NCI-H146 treated with DMSO at 0.1 percent for 48 hours (cell line): Measurements from ENCODE around the gene DTNB.

ENCODE experiments used
- DNase-seq: peaks from one replicate; lab custom pipeline; 2025; ENCODE audit not compliant: unreplicated experiment; lab: John Stamatoyannopoulos, UW

DTNB gene

DNA sequence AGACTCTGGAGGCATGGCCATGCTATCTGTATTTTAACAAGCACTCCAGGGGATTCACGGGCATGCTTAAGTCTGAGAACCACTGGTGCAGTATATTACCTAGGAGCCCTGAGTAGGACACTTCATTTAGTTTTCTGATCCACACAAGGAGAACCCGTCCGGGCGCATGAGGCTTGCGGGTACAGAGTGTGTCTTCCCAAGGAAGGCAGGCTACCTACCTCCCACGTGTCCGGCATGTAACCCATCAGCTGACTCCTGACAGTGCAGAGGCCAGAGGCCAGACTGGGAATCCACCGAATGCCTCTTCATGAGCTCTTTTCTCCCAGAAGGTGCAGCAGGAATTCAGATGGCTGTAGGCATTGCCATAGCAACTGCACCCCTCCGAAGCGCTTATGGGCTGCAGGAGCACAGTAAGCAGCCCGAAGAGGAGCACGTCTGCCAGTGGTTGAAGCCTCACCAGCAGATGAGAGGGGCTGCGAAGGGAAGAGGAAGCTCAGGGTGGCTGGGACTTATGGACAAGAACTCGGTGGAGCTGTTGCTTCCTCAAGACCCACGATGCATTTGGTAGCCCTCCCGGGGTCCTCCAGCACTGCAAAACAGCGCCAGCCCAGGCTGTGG, 297.9 kb downstream of the DTNB start:
- DNase-seq = no peak

- no peak for DNase-seq
Observed at GRCh38 chr2:25374827-25375226, 298.6 kb downstream of the DTNB start.

- no peak for DNase-seq
Observed at GRCh38 chr2:25374411-25374810, 299.0 kb downstream of the DTNB start.

DNA sequence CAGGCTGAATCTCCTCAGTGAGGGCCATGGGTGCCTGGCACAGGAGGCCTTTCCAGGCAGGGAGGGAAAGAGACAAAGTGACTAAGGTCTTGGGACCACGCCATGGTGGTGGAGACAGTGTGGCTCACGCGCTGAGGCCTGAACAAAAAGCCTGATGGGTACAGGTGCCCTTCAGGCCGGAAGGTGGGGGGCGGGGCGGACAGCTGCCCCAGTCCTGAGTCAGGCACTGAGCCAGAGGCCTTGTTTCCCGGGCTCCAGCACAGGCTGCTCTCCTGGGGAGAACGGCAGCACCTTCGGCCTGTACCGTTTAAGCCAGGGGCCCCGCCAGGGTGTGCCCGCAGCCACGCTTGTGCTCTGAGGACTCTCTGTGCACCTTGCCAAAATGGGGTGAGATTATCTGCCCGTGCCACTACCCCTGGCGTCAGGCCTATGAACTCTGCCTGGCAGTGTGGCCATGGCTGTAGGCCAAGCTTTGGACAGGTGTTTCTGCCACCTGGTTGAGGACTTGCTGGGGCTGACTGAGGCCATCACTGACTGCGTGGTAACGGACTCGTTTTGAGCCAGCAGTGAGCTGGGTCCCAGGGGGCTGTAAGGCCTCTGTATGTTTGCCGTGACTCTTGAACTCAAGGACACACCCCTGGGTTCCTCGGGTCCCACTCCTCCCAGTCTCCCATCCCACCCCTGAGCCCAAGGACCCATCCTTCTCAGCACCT, 300.0 kb downstream of the DTNB start:
- DNase-seq = no peak

DNA sequence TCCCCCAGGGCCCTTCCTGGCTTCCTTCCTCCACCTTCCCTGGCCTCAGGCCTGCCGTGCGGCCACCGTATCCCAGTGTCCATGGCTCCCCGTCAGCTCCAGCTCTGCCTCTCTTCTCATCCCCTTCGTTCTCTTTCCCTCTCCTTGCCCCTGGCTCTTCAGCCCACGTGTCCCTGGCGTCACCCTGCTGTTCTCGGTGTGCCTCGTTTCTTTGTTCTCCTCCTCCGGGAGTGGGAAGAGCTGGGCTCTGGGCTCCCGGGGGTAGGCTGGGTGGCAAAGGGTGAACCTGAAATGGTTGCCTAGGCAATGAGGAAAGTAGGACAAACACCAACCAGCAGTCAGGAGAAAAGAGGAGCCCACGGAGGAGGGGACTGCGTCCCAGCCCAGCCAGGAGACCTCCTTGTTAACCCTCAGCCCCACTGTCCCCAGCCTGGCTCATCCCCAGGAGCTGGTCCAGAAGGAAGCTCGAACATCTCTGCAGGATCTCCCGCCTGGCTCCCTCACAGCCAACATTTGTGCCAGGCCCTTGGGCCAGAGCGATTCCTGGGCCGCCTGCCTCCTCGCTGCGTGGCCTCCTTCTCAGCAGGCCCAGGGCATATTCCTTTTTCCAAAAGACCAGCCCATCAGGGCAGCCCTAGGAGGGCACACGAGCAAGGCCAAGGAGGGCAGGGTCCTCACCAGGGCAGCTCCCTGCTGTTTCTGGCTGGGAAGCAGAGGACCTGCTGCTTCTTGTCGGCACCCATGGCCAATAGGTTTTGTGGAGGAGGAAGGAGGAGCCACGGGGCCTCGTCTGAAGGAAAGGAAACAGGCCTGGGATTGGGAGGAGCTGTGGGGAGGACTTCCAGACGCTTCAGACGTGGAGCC, 300.7 kb downstream of the DTNB start:
- DNase-seq = no peak

DNA sequence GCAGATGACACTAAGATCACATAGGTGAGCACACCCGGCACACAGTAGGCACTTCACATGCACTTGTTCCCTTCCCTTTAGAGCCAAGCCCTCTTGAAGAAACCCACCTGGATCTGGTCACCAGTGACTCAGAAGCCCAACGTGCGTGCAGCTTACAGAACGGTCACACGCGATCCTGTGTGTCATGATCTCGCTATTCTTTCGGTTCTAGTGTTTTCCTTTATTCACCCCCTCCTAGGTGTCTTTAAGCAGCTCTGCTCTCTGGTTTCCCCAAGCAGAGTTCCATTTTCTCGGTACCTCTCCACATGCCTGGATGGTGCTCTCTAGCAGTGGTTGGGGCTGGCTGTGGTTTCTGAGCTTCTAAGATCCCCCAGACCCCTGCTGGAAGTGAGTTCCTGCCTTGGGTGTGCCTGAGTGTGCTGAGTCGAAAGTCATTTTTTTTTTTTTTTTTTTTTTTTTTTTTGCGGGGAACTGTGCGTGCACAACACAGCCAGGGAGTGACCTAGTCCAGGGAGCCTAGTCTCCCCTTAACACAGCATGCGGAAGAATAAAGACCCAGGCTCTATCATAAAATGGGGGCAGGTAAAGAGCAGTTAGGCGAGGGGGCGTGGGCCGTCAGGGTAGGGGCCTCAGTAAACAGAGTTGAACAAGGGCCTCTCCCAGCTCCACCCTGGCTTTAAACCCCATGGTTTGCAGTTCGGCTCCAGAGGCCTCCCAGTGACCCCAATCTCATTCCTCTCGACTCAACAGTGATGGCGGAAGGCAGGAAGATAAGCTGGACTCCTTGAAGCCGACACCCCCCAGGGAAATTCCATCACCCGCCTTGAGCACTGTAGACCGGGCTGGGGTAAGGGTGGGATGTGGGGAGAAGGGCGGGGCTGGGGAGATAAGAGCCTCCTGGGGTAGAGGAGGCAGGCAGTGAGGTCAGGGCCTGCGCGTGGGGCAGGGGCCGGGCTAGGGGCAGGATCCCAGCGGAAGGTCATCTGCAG, 301.8 kb downstream of the DTNB start:
- DNase-seq = no peak

DNA sequence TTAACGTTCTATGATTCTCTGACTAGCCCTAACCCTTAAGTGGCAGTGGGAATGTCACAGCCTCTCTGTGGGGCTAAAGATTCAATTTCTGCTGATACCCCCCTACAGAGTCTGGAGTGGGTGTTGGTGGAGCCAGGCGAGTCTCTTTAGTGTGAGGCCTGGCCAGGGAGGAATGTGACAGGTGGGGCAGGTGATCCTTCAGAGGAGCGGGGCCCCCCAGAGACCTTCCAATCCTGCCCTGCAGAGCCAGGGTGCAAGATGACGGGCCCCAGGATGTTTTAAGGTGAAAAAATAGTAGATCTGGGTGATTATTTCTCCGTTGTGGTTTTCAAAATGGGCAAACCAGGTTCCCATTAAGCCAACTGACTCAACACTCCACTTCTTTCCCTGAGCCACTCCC, 303.5 kb downstream of the DTNB start:
- DNase-seq = no peak

GRCh38 chr2:25369439-25369838, 303.9 kb downstream of the DTNB start:
- DNase-seq = no peak

DNA sequence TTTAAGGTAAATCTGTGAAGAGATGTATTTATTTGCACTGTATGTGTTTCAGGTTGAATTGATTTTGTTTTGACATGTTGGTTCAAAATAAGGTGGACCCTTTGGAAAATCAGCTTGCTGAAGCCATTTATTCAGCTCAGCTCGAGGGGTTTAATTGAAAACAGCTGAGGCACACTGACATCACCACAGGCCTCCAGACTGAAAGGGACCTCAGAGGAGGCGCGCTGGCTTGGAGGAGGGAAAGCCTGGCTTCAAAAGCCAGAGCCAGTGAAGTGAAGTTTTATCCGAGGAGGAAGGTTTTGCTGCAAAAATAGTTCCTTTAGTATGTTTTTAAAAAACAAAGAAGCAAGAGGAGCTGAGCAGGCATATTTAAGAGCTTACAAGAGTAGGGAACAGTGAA, 304.7 kb downstream of the DTNB start:
- DNase-seq = no peak

- no peak for DNase-seq
Observed at GRCh38 chr2:25367296-25367695, 306.1 kb downstream of the DTNB start.

GRCh38 chr2:25366629-25367028, 306.7 kb downstream of the DTNB start:
- DNase-seq = no peak

- no peak for DNase-seq
Observed at GRCh38 chr2:25365241-25365640, 308.1 kb downstream of the DTNB start.

- DNase-seq = no peak
Observed at GRCh38 chr2:25363733-25364132, 309.6 kb downstream of the DTNB start.

GRCh38 chr2:25362434-25363145, 310.8 kb downstream of the DTNB start:
- DNase-seq = peak; percentile 21

DNA sequence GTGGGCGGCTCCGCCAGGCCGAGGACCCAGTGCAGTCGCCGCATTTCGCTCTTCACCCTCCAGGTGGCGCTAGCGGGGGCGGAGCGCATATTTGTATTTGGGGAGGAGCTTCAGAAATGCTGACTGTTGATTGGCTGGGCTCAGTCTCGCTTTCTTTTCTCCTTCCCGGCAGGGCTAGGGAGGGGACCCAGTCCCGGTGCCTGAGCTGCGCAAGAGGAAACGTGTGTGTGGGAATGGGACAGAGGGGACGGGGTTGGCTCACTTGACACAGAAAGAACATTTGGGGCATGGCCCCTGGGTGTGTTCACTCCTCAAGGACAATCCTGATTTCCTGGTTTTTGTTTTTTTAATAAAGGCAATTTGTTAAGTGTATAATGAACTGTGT, 311.3 kb downstream of the DTNB start:
- DNase-seq = peak; percentile 90

DNA sequence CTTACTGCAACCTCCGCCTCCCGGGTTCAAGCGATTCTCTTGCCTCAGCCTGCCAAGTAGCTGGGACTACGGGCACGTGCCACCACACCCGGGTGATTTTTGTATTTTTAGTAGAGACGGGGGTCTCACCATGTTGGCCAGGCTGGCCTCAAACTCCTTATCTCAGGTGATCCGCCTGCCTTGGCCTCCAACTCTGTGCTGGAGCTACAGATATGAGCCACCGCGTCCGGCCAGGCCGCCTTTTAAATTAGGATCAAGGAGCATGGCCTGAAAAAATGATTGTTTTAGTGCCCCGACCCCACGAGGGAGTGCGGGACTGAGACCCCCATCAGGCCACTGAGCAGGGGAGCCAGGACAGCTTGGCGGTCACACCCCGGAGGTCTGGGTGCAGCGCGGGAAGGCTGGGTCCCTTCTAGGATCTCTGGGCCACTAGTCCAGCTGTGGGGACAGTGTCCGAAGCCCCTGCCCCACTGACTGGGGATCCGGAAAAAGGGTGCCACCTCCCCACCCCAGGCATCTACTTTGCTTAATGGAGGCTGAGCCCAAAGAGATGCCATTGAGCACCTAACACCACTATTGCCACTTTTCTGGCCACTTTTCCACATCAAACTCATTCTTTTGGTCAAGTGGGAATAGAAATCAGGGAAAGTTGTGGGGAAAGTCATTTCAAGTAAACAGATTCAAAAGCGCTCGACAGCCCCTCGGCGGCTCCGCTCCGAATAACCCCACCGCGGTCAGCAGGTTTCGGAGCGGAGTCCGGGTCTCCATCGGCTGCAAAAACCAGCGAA, 311.9 kb downstream of the DTNB start:
- no peak for DNase-seq

GRCh38 chr2:25358836-25359235, 314.5 kb downstream of the DTNB start:
- no peak for DNase-seq

GRCh38 chr2:25358249-25358815, 315.0 kb downstream of the DTNB start:
- no peak for DNase-seq

GRCh38 chr2:25356088-25356487, 317.3 kb downstream of the DTNB start:
- no peak for DNase-seq
